Right forelimb (tissue), 1 donor: Measurements from ENCODE around the gene ZBTB17.
"Not testable (repeated sequence)": the region's sequence is repeated elsewhere in the genome, so short reads cannot be mapped to it uniquely, and the experiment has no call there.

Source experiments
- DNase-seq: peaks from one replicate; pipeline ENCODE4 v3.0.0-alpha.2; 2018

The ZBTB17 gene

DNA sequence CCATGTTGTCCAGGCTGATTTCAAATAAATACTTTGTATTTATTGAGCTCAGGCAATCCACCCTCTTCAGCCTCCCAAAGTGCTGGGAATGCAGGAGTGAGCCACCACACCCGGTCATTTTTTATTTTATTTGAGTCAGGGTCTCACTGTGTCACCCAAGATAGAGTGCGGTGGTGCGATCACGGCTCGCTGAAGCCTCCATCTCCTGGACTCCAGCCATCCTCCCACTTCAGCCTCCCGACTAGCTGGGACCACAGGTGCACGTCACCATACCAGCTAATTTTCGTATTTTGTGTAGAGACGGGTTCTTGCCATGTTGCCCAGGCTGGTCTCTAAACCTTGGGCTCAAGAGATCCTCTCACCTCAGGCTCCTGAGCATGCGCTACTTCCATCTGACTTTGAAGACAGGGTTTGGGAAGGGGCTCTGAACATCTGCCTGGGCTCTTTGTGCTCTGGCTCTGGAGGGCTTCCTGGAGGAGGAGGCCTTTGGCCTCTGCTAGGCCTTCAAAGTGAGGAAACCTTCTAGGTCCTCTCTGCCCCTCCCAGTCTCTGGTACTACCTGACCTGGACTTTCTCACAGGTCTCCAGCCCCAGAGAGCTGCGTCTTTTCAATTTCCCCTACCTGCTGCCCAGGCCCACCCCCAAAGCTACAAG lies 36.2 kb upstream of the ZBTB17 start:
- no peak for DNase-seq

DNA sequence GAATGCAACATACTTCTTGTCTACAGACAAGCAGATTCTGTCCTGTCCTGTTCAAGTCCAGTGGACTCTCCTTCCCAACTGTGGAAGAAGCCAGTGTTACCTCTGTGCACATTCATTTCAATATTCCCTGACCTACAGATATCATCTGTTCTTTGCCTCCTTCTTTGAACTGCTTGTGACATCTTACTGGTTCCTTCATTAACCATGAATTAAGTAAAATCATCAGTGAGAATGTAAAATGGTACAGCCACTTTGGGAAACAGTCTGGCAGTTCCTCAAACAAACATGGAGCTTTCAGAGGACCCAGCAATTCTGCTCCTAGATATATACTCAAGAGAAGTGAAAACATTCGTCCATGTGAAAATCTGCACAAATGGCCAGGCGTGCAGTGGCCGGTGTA lies 34.9 kb upstream of the ZBTB17 start:
- DNase-seq: no peak

DNA sequence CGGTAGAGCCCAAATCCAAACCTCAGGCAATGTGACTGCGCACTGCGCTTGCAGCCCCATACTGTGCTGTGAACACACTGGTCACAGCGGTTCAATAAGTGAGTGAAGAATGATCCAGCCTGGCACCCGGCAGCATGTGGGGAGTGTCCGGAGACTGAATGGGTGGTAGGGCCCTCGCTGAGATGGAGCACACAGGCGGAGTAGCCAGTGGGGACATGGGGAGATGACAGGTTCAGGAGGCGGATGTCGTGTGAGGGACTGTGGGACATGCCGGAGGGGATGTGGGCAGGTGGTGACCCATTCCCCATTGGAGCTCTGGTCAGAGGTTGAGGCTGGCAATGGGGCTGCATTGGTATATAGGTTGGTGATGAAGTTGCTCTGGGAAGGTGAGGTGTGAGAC lies 33.8 kb upstream of the ZBTB17 start:
- DNase-seq: no peak

DNA sequence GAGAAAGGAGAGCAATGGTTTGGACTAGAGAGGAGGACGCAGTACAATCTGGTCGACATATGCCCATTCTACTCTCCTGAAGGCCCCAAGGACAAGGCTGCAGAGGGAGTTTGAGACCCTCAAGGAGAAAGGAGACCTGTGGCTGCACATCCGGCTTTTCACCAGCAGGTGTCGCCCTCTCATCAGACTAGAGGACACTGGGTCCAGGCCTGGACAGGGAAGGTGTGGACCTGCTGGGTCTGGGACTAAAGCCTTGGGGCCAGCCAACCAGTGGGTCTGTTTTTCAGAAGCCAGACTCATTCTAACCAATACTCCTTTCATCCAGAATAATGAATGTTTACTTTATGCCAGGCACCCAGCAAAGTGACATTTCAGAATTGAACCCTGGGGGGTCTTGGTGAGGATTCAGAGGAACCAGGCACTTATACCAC lies 33.1 kb upstream of the ZBTB17 start:
- peak; percentile 84 for DNase-seq

DNA sequence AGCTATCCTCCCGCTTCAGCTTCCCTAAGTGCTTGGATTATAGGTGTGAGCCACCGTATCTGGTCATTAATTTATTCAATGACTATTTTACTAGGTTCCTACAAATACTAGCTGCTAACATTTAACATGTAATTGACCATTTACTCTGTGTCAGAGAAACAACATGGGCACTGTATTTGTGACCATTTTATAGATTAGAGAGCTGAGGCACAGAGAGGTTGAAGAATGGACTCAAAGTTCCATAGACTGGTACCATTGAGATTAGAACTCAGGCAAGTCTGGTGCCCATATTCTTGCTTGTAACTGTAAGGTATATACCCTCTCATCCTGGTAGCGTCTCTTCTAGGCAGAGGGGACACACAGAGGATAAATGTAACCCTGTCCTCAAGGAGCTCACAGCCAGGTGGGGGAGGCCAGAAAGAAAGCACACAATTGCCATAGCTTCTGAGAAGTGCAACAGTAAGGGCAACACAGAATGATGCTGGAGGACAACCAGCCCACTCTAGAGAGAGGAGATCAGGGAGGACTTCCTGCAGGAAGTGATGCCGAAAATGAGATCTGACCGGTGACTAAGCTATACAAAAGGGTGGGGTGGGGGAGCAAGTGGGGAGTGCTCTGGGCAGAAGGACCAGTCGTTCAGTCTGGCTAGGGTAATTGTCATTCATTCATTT lies 31.9 kb upstream of the ZBTB17 start:
- no peak for DNase-seq

DNA sequence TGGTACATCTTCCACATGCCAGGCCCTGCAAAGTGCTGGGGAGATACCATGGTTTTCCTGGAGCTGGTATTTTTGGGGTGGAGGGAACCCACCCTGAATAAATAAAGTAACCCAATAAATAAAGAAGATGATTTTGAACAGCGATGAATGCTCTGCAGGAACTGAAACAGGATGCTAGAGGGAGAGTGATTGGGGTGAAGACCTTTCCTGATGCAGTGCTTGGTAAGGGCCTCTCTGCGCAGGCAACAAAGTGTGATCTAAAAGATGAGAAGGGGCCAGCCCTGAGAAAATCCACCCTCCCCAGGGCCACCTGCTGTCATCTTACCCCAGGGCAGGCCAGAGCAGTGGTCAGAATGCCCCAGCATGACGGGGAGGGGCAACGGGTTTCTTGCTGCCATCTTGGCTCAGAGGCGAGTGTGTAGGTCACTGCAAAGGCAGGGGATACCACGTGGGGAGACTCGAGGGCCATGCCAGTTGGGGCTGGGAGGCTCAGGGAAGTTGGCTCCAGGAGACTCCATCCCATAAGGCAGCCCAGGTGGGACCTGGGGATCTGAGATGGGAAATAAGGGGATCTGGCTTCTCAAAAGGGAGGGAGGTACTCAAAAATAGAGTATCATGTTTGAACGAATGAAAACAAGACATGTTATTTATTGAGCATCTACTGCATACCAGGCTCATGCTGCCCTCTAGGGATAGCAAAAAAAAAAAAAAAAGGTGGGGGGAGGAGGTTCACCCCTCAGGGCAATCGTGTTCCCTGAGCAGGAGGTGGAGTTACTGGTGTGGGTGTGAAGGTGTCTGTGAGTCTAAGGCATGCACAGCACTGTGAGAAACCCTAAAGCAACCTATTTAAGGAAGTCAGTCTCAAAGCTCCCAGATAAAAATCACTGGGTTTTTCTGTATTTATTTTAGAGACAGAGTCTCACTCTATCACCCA lies 30.9 kb upstream of the ZBTB17 start:
- DNase-seq: peak; percentile 30

DNA sequence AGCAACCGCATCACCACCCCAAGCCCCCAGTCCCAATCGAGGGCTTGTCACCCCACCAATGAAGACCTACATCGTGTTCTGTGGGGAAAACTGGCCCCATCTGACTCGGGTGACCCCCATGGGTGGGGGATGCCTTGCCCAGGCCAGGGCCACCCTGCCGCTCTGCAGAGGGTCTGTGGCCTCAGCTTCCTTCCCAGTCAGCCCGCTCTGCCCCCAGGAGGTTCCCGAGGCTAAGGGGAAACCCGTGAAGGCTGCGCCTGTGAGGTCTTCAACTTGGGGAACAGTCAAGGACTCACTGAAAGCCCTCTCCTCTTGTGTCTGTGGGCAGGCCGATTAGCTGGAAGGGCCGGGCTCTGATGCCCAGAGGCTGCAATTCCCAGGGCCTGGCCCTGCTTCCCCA lies 30.1 kb upstream of the ZBTB17 start:
- peak; percentile 28 for DNase-seq

DNA sequence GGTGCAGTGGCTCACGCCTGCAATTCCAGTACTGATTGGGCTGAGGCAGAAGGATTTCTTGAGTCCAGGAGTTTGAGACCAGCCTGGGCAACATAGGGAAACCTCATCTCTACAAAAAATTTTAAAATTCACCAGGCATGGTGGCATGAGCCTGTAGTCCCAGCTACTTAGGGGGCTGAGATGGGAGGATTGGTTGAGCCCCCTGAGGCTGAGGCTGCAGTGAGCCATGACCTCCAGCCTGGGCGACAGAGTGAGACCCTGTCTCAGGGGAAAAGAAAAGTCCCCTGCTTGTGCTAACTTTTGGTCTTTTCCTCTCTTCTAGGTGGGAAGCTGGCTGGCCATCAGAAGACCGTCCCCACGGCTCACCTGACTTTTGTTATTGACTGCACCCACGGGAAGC lies 29.7 kb upstream of the ZBTB17 start:
- no peak for DNase-seq

DNA sequence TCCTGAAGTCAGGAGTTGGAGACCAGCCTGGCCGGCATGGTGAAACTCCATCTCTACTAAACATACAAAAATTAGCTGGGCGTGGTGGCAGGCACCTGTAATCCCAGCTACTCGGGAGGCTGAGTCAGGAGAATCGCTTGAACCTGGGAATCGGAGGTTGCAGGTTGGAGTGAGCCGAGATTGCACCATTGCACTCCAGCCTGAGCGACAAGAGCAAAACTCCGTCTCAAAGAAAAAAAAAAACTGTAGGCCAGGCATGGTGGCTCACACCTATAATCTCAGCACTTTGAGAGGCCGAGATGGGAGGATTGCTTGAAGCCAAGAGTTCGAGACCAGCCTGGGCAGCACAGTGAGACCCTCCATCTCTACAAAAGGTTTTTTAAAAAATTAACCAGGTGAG lies 25.4 kb upstream of the ZBTB17 start:
- not testable (repeated sequence) for DNase-seq

DNA sequence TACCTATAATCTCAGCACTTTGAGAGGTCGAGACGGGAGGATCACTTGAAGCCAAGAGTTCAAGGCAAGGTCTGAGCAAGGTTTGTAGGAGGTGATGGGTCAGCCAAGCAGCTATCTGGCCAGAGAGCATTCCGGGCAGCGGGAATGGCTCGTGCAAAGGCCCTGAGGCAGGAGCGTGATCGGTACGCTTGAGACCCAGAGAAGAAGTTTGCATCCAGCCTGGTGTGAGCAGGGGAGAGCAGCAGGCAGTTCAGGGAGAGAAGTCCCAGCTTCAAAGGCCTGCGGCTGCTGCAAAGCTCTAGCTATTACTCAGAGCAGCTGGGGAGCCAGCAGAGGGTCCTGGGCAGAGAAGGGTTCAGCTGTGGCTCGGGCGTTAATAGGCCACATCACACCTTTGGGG lies 23.0 kb upstream of the ZBTB17 start:
- no peak for DNase-seq

DNA sequence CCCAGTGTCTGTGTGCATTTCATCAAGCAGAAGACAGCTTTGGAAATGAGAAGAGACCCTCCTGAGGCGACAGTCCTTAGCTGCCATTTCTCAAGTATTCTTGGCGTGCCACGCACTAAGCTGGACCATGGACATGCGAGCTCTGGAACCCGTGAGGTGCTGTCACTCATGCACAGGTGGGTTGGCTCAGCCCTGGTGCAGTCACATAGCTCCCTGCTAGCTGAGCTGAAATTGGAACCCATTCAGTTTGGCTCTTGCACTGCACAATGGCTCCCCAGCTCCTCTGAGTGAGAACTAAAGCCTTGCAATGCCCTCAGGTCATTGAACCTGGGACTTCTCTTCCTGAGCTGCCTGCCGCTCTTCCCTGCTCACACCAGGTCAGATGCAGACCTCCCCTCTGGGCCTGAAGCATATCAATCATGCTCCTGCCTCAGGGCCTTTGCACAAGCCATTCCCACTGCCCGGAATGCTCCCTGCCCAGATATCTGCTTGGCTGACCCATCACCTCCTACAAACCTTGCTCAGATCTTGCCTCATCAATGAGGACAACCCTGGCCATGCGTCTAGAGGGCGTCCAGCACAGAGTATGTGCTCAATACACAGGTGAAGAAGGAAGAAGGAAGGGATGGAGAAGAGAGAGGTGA lies 21.9 kb upstream of the ZBTB17 start:
- no peak for DNase-seq

DNA sequence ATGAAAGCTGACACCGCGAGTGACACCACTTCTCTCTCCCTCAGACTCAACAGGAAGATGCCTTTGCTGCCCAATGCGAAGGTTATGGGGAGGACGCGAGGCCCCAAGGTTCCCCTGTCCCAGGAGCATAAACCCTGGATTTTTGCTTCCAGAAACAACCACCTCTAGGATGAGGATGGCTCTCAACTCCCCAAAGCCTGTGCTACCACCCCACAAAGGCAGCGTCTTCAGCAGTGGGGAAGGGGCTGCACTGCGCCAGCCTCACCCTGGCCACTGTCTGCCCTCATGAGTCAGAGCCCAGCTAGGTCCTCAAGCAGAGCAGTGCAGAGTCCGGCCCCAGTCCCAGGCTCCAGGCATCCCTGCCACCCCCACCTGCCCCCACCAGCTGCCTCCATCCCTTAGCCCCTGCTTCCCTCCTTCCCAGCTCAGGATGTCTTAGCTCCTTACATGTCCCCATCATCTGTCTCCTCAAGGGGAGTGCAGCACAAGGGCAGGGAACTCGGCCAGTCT lies 21.2 kb upstream of the ZBTB17 start:
- DNase-seq: no peak

DNA sequence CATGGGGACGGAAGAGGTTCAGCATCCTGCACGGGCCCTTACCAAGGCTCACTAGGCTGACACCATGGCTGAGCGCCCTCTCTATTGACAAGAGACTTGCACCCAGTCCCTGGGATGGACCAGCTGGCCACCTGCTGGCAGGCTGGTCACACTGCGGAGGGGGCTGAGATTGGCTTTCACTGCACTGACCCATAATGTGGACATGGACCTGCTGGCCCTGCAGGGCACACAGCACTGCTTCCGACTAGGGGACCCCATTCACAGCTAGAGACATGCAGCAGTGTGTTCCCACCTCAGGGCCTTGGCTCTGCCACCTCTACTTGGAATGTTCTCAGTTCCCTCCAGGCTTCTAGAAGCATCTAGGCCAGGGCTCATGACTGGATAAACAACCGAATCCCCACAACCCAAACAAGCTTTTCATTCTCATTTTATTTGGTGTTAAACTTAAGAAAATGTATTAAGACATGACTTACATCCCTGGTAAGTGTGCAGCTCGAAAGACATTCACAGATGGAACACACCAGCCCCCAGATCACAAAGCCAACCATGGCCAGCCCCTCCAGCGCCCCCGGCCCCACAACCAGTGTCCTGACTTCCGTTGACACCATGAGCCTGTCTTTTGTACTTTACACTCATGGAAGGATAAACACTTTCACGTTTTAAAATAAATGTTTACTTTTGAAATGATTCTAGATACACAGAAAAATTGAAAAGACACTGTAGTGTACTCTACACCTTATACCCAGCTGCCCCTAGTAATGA lies 18.9 kb upstream of the ZBTB17 start:
- peak; percentile 60 for DNase-seq

DNA sequence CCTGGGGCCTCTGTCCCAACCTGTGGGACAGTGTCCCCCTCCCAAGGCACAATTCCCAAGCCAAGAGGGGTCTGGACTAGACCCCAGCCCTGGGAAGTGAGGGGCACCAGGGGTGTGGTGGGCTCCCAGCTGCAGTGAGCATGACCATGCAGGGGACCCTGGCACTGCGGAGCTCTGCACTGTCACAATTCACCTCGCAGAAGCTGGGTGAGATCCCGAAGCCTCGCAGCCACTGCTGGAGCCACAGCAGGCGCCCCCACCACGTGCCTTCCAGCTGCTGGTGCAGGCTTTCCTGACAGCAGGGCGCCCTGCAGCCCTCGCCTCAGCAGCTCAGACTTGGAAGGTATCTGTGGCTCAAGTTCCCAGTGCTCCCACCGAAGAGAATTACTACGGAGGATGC lies 18.2 kb upstream of the ZBTB17 start:
- DNase-seq: no peak

DNA sequence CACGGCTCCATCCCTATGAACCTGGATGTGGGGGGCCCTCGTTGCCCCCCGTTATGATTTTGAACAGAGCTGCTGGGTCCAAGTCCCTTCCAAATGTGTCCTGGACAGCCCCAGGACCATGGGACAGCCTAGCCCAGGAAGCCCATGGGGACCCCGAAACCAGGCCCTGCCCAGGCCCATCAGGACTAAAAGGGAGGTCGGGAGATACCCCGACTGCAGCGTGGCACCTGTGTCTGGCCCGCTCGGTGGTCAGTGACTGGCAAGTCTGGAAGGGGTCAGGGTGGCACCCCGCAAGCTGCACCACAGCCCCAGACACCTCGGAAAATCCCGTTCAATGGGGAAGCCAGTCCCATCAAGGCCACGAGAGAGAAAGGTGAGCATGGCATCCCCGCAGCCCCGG lies 17.8 kb upstream of the ZBTB17 start:
- no peak for DNase-seq

DNA sequence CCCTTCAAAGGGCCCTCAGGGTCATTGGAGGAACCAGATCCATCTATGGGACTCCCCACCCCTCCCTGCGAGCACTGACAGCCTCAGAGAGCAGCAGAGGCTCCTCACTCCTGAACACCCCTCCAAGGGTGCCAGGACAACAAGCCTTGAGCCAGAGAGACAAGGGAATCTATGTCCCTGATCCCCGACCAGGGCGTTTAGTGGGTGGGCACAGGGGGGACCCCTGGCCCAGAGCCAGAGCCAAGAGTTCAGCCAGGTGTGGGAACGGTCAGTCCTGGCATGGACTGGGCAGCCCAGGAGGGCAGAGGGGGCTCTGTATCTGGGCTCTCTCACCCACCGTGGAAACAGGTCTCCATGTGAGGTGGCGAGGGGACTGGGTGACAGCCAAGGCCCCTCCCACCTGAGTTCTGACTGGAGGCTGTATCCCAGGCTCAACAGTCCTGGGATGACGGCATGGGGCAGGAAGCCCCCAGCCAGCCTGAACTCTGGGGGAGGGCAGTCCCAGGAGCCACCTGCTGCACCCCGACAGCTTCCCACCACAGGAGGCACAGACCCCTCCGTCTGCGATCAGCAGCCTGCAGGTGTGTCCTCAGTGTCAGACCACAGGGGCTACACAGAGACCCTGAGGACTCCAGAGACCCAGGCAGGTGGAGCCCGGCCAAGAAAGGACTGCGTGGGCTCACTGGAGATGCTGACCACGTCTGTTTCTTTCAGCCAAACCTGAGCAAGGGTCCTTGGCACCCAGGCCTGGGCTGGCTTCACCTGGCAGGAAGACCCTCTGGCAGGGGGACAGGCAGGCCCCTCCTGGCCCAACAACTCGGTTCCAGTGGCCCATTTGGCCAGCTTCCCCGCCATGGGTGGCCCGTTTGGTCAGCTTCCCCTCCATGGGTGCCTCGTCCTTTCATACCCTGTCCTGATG lies 16.9 kb upstream of the ZBTB17 start:
- DNase-seq: no peak

DNA sequence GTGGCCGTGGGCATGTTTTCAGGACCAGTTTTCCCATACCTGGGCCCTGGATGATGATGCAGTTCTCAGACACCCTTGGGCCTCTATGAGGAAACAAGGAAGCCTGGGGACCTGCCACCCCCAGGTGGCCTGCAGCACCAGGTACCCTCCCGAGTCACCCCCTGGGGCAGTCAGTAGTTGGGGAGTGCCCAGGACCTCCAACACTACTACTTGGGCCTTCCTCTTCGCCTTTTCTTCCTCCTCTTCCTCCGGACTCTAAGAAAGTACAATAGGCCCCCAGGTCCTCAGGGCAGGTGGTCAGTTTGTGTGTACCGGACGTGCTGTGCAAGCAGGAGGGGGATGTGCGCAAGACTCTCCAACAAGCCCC lies 16.3 kb upstream of the ZBTB17 start:
- DNase-seq: no peak

DNA sequence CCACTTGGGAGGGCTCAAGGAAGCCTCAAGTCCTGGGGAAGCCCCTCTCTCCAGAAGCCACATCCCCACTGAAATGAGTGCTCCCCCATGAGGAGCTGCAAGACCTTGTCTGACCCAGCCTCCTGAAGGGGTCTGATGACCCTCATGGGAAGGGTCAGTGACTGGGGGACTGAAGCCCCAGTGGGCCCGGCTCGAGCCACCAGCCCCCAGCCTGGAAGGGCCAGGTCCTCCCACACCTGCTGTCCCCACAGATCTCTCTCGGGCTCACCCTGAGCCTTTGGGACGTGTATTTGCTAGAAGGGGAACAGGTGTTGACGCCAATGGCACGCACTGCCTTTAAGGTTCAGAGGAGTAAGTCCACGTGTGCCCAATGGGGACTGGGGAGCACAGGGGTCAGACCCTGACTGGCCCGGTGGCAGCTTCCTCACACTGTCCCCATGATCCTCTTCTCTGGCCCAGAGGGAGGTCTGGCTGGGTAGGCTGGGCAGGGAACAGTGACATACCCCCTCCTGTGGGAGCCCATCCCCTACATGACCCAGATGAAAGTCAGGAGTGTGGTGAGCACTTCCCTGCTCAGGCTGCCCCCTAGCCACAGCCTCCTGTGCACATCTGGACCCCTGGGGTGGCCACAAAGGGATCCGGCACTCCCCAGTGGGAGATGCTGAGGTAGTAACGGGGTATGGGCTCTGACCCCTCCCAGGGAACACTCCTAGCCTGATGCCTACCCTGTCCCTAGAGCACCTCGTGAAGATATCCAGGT lies 15.7 kb upstream of the ZBTB17 start:
- no peak for DNase-seq

DNA sequence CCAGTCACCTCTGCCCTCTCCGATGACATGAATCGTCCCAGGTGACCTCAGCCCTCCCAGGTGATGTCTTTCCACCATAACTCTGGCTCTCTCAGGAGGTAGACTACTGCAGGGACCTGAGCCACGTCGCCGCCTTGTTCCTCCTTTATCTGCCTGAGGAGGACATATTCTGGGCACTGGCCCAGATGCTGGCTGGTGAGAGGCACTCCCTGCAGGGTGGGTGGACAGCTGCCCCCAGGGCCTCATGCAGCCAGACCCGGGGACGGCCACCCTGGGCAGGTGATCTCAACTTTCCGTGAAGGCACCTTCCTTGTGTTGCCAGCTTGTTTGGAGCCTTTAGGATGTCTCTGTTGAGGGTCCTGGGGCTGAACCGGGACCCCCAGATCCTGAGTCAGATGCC lies 13.9 kb upstream of the ZBTB17 start:
- no peak for DNase-seq
